ENCODE data around the gene MBNL3. TPM values are rescaled to one million over a fixed set of nuclear protein-coding genes. Genes with fewer than 3 reads are reported as not detected.
A peak's percentile ranks its signal among the peaks of the same experiment; 100 is the strongest.

MBNL3 gene
- total RNA-seq, 1 experiment from 2014 or later = 195 TPM

GRCh38 chrX:132364313-132364712 lies 124.5 kb downstream of the MBNL3 start:
- H3K9me3 ChIP-seq = no peaks in the 10 kb centered on the region
- no peaks in the 10 kb centered on the region for H3K36me3 ChIP-seq (ENCODE audit: control insufficient read depth, insufficient read depth, low read length)
- Mint-ChIP-seq H3K27me3 (ENCODE audit: insufficient read depth, unreplicated experiment) (no peaks in the 10 kb centered on the region), H3K4me1 (ENCODE audit: low read depth, unreplicated experiment) (peaks cover 28% of the 10 kb centered on the region), H3K4me3 (ENCODE audit: unreplicated experiment) (no peak overlapping the region), H3K27ac (ENCODE audit: unreplicated experiment) (peak overlapping the region; percentile 63), H3K9me3 (ENCODE audit: unreplicated experiment) (peaks cover 9% of the 10 kb centered on the region), H3K36me3 (ENCODE audit: insufficient read depth, unreplicated experiment) (peaks cover 11% of the 10 kb centered on the region)
- no peak overlapping the region for H3K4me3 ChIP-seq (ENCODE audit: low read depth, low read length)
- ChIA-PET CTCF (no interaction called here), POLR2A (no interaction called here)
- TF ChIP-seq CTCF (IDR thresholded peaks at IDR 0.05; ENCODE audit: insufficient read depth in 1 of 2, low read depth in 1 of 2, low read length in 1 of 2, severe bottlenecking in 1 of 2, unreplicated experiment in 1 of 2) = no peak
- H3K4me1 ChIP-seq = peaks cover 28% of the 10 kb centered on the region
- intact Hi-C loops (cut with micrococcal nuclease; ENCODE audit: unreplicated experiment) = no loop called here
- BruUV-seq (replicated peaks) = no TSS peak
- no peak for DNase-seq
- no peaks in the 10 kb centered on the region for H3K27me3 ChIP-seq (replicated peaks; ENCODE audit: control insufficient read depth, insufficient read depth, low read length)

GRCh38 chrX:132353430-132353829 lies 135.4 kb downstream of the MBNL3 start:
- ChIA-PET POLR2A (no interaction called here), CTCF (no interaction called here)
- no peak overlapping the region for H3K27ac Mint-ChIP-seq (ENCODE audit: unreplicated experiment)
- no peaks in the 10 kb centered on the region for H3K9me3 ChIP-seq
- H3K9me3 Mint-ChIP-seq (ENCODE audit: unreplicated experiment) = no peaks in the 10 kb centered on the region
- H3K27me3 Mint-ChIP-seq (ENCODE audit: insufficient read depth, unreplicated experiment) = no peaks in the 10 kb centered on the region
- no peaks in the 10 kb centered on the region for H3K4me1 Mint-ChIP-seq (ENCODE audit: low read depth, unreplicated experiment)
- H3K27me3 ChIP-seq (replicated peaks; ENCODE audit: control insufficient read depth, insufficient read depth, low read length) = no peaks in the 10 kb centered on the region
- H3K36me3 ChIP-seq (ENCODE audit: control insufficient read depth, insufficient read depth, low read length) = no peaks in the 10 kb centered on the region
- no TSS peak for BruUV-seq (replicated peaks)
- H3K4me1 ChIP-seq = no peaks in the 10 kb centered on the region
- DNase-seq = no peak
- no peak for TF ChIP-seq CTCF (IDR thresholded peaks at IDR 0.05; ENCODE audit: insufficient read depth in 1 of 2, low read depth in 1 of 2, low read length in 1 of 2, severe bottlenecking in 1 of 2, unreplicated experiment in 1 of 2)
- intact Hi-C loops (cut with micrococcal nuclease; ENCODE audit: unreplicated experiment) = no loop called here
- H3K4me3 Mint-ChIP-seq (ENCODE audit: unreplicated experiment) = no peak overlapping the region
- H3K4me3 ChIP-seq (ENCODE audit: low read depth, low read length) = no peak overlapping the region
- H3K36me3 Mint-ChIP-seq (ENCODE audit: insufficient read depth, unreplicated experiment) = no peaks in the 10 kb centered on the region

- H3K4me3 ChIP-seq (ENCODE audit: low read depth, low read length) = no peak overlapping the region
- Mint-ChIP-seq H3K27ac (ENCODE audit: unreplicated experiment) (no peak overlapping the region), H3K9me3 (ENCODE audit: unreplicated experiment) (no peaks in the 10 kb centered on the region), H3K36me3 (ENCODE audit: insufficient read depth, unreplicated experiment) (no peaks in the 10 kb centered on the region), H3K4me3 (ENCODE audit: unreplicated experiment) (no peak overlapping the region), H3K4me1 (ENCODE audit: low read depth, unreplicated experiment) (peaks cover 16% of the 10 kb centered on the region), H3K27me3 (ENCODE audit: insufficient read depth, unreplicated experiment) (no peaks in the 10 kb centered on the region)
- H3K27me3 ChIP-seq (replicated peaks; ENCODE audit: control insufficient read depth, insufficient read depth, low read length) = no peaks in the 10 kb centered on the region
- H3K4me1 ChIP-seq = peaks cover 14% of the 10 kb centered on the region
- intact Hi-C loops (cut with micrococcal nuclease; ENCODE audit: unreplicated experiment) = no loop called here
- BruUV-seq (replicated peaks) = no TSS peak
- ChIA-PET POLR2A (no interaction called here), CTCF (no interaction called here)
- no peaks in the 10 kb centered on the region for H3K9me3 ChIP-seq
- no peak for TF ChIP-seq CTCF (IDR thresholded peaks at IDR 0.05; ENCODE audit: insufficient read depth in 1 of 2, low read depth in 1 of 2, low read length in 1 of 2, severe bottlenecking in 1 of 2, unreplicated experiment in 1 of 2)
- no peak for DNase-seq
- no peaks in the 10 kb centered on the region for H3K36me3 ChIP-seq (ENCODE audit: control insufficient read depth, insufficient read depth, low read length)
Measured at GRCh38 chrX:132336172-132336571, 152.7 kb downstream of the MBNL3 start.

Data from Caco-2 (cell line).